Activated T-helper 2 cell treated with anti-CD3 and anti-CD28 coated beads, Interferon-gamma antibody, Interleukin-2, Interleukin-4, amounts not matched to agents 10 μg/mL and 5 μg/mL and 100 μg/mL, durations not matched to agents 14 hours and 24 hours and 36 hours (primary cell): Measurements from ENCODE around the gene FPGS. TPM values are rescaled to one million over a fixed set of nuclear protein-coding genes. Genes with fewer than 3 reads are reported as not detected.
"Not testable (repeated sequence)": the region's sequence is repeated elsewhere in the genome, so short reads cannot be mapped to it uniquely, and the experiment has no call there.

Experiments
- DNase-seq: peaks from one replicate; pipeline ENCODE4 v3.0.0; 2021; ENCODE audit warnings: low spot score
- H3K27ac Mint-ChIP-seq: one replicate; pipeline ENCODE4 v1.8.0; 2021; ENCODE audit warnings: mixed read lengths
- H3K27me3 Mint-ChIP-seq: one replicate; pipeline ENCODE4 v1.8.0; 2021; ENCODE audit warnings: low read depth, mixed read lengths
- H3K36me3 Mint-ChIP-seq: one replicate; pipeline ENCODE4 v1.8.0; 2021; ENCODE audit warnings: low read depth, mixed read lengths
- H3K4me1 Mint-ChIP-seq: one replicate; pipeline ENCODE4 v1.8.0; 2021; ENCODE audit warnings: low read depth, mixed read lengths
- H3K4me3 Mint-ChIP-seq: one replicate; pipeline ENCODE4 v1.8.0; 2021; ENCODE audit warnings: low read depth, mild to moderate bottlenecking, moderate library complexity, mixed read lengths
- H3K9me3 Mint-ChIP-seq: one replicate; pipeline ENCODE4 v1.8.0; 2021; ENCODE audit warnings: mixed read lengths
- intact Hi-C: fragments of 100-400 bp; cut with micrococcal nuclease; formaldehyde crosslinking; loops from one replicate; pipeline ENCODE4 v1.15.1; 2023
- total RNA-seq: library from RNA; stranded (reverse); gene quantifications from 2 replicates; pipeline ENCODE4 v1.2.3, GENCODE V29; 2022

Gene FPGS
- total RNA-seq, 1 donor from 2014 or later: 116 TPM

GRCh38 chr9:127828262-127829031 lies 25.8 kb downstream of the FPGS start:
- Mint-ChIP-seq H3K4me1 (peaks cover 3% of the 10 kb centered on the region), H3K4me3 (no peak overlapping the region), H3K9me3 (no peaks in the 10 kb centered on the region), H3K27me3 (no peaks in the 10 kb centered on the region), H3K36me3 (peaks cover 18% of the 10 kb centered on the region), H3K27ac (no peak overlapping the region)
- DNase-seq: no peak
- intact Hi-C loops: no loop called here

GRCh38 chr9:127829205-127829906 lies 26.7 kb downstream of the FPGS start:
- no peak for DNase-seq
- peaks cover 3% of the 10 kb centered on the region for H3K4me1 Mint-ChIP-seq
- H3K4me3 Mint-ChIP-seq: no peak overlapping the region
- peaks cover 14% of the 10 kb centered on the region for H3K36me3 Mint-ChIP-seq
- H3K9me3 Mint-ChIP-seq: no peaks in the 10 kb centered on the region
- H3K27me3 Mint-ChIP-seq: no peaks in the 10 kb centered on the region
- no peak overlapping the region for H3K27ac Mint-ChIP-seq
- intact Hi-C loops: no loop called here

GRCh38 chr9:127832248-127832647 lies 29.6 kb downstream of the FPGS start:
- H3K27me3 Mint-ChIP-seq: no peaks in the 10 kb centered on the region
- intact Hi-C loops: no loop called here
- H3K9me3 Mint-ChIP-seq: no peaks in the 10 kb centered on the region
- H3K4me1 Mint-ChIP-seq: peaks cover 3% of the 10 kb centered on the region
- DNase-seq: no peak
- no peak overlapping the region for H3K4me3 Mint-ChIP-seq
- H3K36me3 Mint-ChIP-seq: peaks cover 6% of the 10 kb centered on the region
- H3K27ac Mint-ChIP-seq: no peak overlapping the region

GRCh38 chr9:127833555-127833954 lies 30.9 kb downstream of the FPGS start:
- H3K4me3 Mint-ChIP-seq: no peak overlapping the region
- DNase-seq: no peak
- no peaks in the 10 kb centered on the region for H3K27me3 Mint-ChIP-seq
- H3K9me3 Mint-ChIP-seq: no peaks in the 10 kb centered on the region
- H3K36me3 Mint-ChIP-seq: peaks cover 6% of the 10 kb centered on the region
- H3K4me1 Mint-ChIP-seq: peaks cover 3% of the 10 kb centered on the region
- intact Hi-C loops: no loop called here
- H3K27ac Mint-ChIP-seq: no peak overlapping the region

GRCh38 chr9:127835991-127836516 lies 33.4 kb downstream of the FPGS start:
- peaks cover 2% of the 10 kb centered on the region for H3K36me3 Mint-ChIP-seq
- peaks cover 3% of the 10 kb centered on the region for H3K4me1 Mint-ChIP-seq
- no peaks in the 10 kb centered on the region for H3K9me3 Mint-ChIP-seq
- no peak for DNase-seq
- H3K27me3 Mint-ChIP-seq: no peaks in the 10 kb centered on the region
- intact Hi-C loops: no loop called here
- H3K27ac Mint-ChIP-seq: no peak overlapping the region
- no peak overlapping the region for H3K4me3 Mint-ChIP-seq

GRCh38 chr9:127836561-127836960 lies 33.9 kb downstream of the FPGS start:
- H3K9me3 Mint-ChIP-seq, H3K27me3 Mint-ChIP-seq, H3K27ac Mint-ChIP-seq, intact Hi-C loops, H3K36me3 Mint-ChIP-seq, H3K4me3 Mint-ChIP-seq, H3K4me1 Mint-ChIP-seq, DNase-seq: not testable (repeated sequence)

GRCh38 chr9:127837346-127837745 lies 34.7 kb downstream of the FPGS start:
- H3K27ac Mint-ChIP-seq: no peak overlapping the region
- peaks cover 2% of the 10 kb centered on the region for H3K36me3 Mint-ChIP-seq
- intact Hi-C loops: no loop called here
- H3K9me3 Mint-ChIP-seq: no peaks in the 10 kb centered on the region
- peaks cover 1% of the 10 kb centered on the region for H3K4me1 Mint-ChIP-seq
- H3K27me3 Mint-ChIP-seq: no peaks in the 10 kb centered on the region
- H3K4me3 Mint-ChIP-seq: no peak overlapping the region
- no peak for DNase-seq

- Mint-ChIP-seq H3K4me3 (no peak overlapping the region), H3K36me3 (peaks cover 2% of the 10 kb centered on the region), H3K4me1 (no peaks in the 10 kb centered on the region), H3K9me3 (no peaks in the 10 kb centered on the region), H3K27ac (no peak overlapping the region), H3K27me3 (no peaks in the 10 kb centered on the region)
- intact Hi-C loops: no loop called here
- no peak for DNase-seq
Measured at GRCh38 chr9:127838375-127839078, 35.8 kb downstream of the FPGS start.

- H3K36me3 Mint-ChIP-seq: no peaks in the 10 kb centered on the region
- intact Hi-C loops: no loop called here
- H3K27ac Mint-ChIP-seq: no peak overlapping the region
- DNase-seq: no peak
- no peaks in the 10 kb centered on the region for H3K27me3 Mint-ChIP-seq
- no peaks in the 10 kb centered on the region for H3K4me1 Mint-ChIP-seq
- H3K4me3 Mint-ChIP-seq: no peak overlapping the region
- no peaks in the 10 kb centered on the region for H3K9me3 Mint-ChIP-seq
Measured at GRCh38 chr9:127841087-127841835, 38.6 kb downstream of the FPGS start.

- Mint-ChIP-seq H3K27ac (no peak overlapping the region), H3K36me3 (peaks cover 14% of the 10 kb centered on the region), H3K27me3 (no peaks in the 10 kb centered on the region), H3K4me1 (no peaks in the 10 kb centered on the region), H3K9me3 (peaks cover 13% of the 10 kb centered on the region), H3K4me3 (no peak overlapping the region)
- intact Hi-C loops: no loop called here
- no peak for DNase-seq
Measured at GRCh38 chr9:127844821-127845359, 42.2 kb downstream of the FPGS start.

GRCh38 chr9:127845619-127846018 lies 42.9 kb downstream of the FPGS start:
- H3K27me3 Mint-ChIP-seq, H3K4me3 Mint-ChIP-seq, H3K27ac Mint-ChIP-seq, H3K4me1 Mint-ChIP-seq, intact Hi-C loops, DNase-seq: not testable (repeated sequence)
- H3K9me3 Mint-ChIP-seq: peaks cover 16% of the 10 kb centered on the region
- peaks cover 21% of the 10 kb centered on the region for H3K36me3 Mint-ChIP-seq

GRCh38 chr9:127846443-127847177 lies 43.9 kb downstream of the FPGS start:
- Mint-ChIP-seq H3K36me3 (peaks cover 31% of the 10 kb centered on the region), H3K4me3 (no peak overlapping the region), H3K27ac (no peak overlapping the region), H3K27me3 (no peaks in the 10 kb centered on the region), H3K4me1 (no peaks in the 10 kb centered on the region), H3K9me3 (peaks cover 18% of the 10 kb centered on the region)
- DNase-seq: no peak
- intact Hi-C loops: no loop called here
